Measurements from ENCODE around the gene ZNRF4.
"Not testable (repeated sequence)": the region's sequence is repeated elsewhere in the genome, so short reads cannot be mapped to it uniquely, and the experiment has no call there.

ZNRF4 gene

GRCh38 chr19:5455367-5456129 is at the start of gene ZNRF4:
Gene ZNRF4, plus strand, starts transcription at chr19:5455417. Its CDS starts 75 bp downstream, at chr19:5455492.
- FAIRE-seq: no peak

DNA sequence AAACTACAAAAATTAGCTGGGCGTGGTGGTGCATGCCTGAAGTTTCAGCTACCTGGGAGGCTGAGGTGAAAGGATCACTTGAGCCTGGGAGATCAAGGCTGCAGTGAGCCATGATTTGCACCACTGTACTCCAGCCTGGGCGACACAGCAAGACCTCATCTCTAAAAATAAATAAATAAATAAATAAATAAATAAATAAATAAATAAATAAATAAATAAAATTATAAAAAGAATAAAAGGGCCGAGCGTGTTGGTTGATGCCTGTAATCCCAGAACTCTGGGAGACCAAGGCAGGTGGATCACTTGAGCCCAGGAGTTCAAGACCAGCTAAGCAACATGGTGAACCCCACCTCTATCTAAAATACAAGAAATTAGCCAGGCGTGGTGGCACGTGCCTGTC is 49.0 kb upstream of the ZNRF4 start:
- not testable (repeated sequence) for FAIRE-seq

GRCh38 chr19:5406816-5407215 is 48.4 kb upstream of the ZNRF4 start:
- FAIRE-seq: no peak

- no peak for FAIRE-seq
Observed at GRCh38 chr19:5407356-5407755, 47.9 kb upstream of the ZNRF4 start.

DNA sequence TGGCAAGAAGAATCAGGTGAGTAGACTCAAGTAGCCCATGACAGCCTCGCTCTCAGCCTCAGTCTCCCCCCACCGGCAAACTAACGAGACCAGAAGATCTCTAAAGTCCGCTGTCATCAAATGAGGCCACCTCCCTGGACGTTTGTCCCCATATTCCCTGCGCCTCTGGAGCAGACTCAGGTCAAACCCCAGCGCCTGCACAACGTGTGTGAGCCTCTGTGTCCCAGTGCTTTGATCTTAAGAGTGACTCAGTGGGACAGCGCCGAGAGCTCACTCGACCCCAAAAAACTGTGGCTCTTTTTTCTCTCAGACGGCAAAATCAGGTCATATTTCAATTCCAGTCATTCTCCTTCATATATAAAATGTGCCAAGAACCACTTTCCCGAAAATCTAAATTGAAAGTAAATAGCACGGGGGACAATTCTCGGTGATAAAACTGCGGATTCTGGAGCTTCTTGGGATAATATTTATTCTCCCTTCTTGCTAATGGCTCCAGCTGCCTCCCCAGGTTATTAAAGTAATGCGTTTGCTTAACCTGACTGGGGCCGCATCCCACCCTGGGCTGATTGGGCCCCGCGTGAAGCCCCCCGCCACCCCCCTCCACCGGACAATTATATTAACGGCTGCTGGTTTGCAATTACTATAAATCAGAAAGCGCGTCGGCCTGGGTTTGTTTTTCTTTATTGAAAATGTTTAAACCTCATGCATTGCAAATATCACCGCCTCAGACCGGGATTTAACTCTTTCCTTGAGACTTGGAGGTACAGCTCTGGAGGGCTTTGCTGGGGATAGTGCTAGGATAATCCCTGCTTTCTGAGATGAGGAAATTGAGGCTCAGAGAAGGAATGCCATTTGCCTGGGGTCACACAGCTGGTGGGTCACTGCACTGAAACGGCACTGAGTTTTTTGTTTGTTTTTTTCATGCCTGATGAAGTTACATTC is 37.5 kb upstream of the ZNRF4 start:
- no peak for FAIRE-seq

- FAIRE-seq: no peak
Observed at GRCh38 chr19:5418677-5419076, 36.5 kb upstream of the ZNRF4 start.

GRCh38 chr19:5420953-5421352 is 34.3 kb upstream of the ZNRF4 start:
- FAIRE-seq: no peak

GRCh38 chr19:5423567-5424125 is 31.6 kb upstream of the ZNRF4 start:
- FAIRE-seq: no peak

GRCh38 chr19:5424192-5424973 is 30.8 kb upstream of the ZNRF4 start:
- no peak for FAIRE-seq

DNA sequence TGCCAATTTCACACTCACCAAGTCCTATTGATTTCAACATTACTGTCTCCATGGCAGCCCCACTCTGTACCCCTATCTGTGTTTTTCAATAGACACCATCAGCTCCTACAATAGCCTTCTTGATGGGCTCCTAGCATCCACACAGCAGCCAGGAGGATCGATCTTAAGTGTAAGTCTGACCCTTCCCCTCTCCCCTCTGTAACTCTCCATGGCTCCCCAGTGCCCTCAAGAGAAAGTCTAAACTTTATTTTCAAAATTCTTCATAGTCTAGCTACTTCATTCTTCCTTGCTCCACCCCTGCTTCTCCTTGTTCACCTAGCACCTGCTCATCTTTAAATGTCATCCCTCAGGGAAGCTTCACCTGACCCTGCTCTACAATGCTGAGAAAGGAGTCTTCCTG is 30.0 kb upstream of the ZNRF4 start:
- FAIRE-seq: no peak

GRCh38 chr19:5430237-5430636 is 25.0 kb upstream of the ZNRF4 start:
- FAIRE-seq: no peak

GRCh38 chr19:5432687-5433086 is 22.5 kb upstream of the ZNRF4 start:
- FAIRE-seq: no peak

DNA sequence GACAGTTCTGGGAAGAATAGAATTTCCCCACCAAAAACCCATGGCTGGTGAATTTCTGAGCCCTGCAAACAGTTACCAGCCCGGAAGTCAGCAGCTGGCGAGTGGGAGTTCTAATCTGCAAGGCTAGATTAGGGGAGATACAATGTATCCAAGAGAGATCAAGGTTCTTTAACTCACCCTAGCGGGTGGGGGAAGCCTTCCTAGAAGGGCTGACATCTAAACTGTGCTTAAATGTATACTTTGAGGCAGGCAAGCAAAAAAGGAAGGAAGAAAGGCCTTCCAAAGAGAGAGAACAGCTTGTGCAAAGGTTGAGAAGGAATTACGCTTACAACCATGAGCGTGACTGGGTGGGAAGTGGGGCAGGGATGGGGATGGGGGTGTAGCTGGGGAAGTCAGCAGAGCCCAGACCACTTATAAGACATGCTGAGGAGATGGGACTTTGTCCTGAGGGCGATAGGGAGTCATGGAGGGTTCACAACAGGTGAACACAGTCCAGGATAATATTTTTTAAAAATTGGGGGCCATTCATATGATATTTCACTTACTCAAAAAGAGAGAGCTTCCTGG is 20.8 kb upstream of the ZNRF4 start:
- no peak for FAIRE-seq

DNA sequence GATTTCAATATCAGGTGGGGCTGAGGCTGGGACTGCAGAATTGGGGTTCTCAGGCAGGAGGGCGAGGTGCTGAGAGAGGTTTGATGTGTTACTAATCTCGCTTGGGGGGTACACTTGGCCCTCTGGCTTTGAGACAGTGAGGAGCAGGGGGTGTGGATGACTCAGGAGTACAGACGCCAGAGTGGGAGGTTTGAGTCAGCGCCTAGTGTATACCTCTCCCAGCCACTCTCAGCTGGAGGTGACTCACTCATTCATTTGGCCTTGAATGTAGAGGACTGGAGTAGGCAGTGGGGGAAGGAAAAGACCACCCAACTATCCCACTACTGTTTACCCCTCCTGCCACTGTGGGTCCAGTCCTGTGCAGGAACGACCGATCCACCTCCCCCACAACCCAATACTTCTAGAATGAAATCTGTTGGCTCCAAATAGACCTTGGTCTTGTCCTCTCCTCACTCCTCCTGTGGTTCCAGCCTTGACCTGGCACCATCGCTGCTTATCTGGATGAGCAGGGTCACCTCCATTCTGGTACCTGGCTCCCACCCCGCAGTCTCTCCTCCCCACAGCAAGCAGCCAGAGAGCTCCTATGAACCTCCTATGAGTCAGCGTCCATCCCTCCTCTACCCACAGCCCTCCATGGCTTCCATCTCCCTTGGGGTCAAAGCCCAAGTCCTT is 20.1 kb upstream of the ZNRF4 start:
- no peak for FAIRE-seq

DNA sequence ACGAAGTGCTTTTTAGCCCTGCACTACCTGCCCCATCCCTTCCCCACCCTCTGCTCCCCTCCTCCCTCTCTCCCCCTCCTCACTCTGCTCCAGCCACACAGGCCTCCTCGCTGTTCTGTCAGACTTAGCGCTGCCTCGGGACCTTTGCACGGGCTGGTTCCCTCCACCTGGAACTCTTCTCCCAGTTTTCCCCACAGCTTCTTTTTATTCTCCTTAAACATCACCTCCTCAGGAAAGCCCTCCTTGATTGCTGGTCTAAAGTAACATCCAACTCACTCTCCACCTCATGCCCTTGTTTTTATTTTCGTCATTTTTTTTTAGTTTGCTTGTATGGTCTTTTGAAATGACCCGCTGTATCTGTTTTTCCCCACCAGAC is 19.6 kb upstream of the ZNRF4 start:
- FAIRE-seq: no peak

DNA sequence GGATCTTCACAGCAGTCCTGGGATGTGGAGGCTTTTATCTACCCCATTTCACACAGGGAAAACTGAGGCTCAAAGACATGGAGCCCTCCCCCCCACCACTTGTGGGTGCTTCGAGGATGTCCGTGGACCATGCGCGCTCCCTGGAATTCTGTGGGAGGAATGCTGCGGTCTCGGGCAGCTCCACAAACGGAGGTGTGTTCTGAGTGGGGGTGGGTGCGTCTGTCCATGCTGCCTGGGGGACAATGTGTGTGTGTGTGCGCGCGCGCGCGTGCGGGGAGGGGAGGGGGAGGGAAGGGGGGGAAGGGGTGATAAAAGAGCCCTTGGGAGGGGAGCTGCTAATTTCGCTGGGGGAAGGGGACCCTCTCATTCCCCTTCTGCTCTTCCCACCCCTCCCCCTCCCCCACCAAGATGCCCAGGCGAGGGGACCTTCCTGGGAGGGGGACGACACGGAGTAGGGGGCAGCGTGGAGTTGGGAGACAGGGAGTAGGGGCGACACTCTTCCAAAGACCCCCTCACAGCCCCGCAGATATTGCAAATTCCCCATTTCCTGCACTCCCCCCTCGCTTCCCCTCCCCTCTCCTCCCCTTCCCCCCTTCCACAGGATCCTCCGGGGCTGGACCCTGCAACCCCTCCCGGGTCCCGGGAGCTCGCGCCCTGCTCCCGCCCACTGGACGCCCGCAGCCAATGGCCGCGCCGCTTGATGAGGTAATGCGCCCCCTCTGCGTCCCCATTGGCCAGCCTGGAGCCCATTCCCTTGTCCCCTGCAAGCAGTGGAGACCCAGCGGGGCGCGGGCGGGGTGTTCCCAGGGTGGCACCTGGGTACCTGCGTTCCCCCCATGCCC is 18.9 kb upstream of the ZNRF4 start:
- no peak for FAIRE-seq

- FAIRE-seq: no peak
Observed at GRCh38 chr19:5436948-5437306, 18.3 kb upstream of the ZNRF4 start.

GRCh38 chr19:5438756-5439155 is 16.5 kb upstream of the ZNRF4 start:
- FAIRE-seq: not testable (repeated sequence)

DNA sequence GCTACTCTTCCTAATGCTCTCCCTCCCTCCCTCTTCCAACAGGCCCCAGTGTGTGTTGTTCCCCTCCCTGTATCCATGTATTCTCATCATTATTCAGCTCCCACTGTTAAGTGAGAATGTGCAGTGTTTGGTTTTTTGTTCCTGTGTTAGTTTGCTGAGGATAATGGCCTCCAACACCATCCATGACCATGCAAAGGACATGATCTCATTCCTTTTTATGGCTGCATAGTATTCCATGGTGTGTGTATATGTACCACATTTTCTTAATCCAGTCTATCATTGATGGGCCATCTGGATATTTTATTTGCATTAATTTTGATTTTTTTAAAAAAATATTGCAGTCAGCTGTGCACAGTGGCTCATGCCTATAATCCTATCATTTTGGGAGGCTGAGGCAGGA is 15.8 kb upstream of the ZNRF4 start:
- no peak for FAIRE-seq

- no peak for FAIRE-seq
Observed at GRCh38 chr19:5440299-5440698, 14.9 kb upstream of the ZNRF4 start.

DNA sequence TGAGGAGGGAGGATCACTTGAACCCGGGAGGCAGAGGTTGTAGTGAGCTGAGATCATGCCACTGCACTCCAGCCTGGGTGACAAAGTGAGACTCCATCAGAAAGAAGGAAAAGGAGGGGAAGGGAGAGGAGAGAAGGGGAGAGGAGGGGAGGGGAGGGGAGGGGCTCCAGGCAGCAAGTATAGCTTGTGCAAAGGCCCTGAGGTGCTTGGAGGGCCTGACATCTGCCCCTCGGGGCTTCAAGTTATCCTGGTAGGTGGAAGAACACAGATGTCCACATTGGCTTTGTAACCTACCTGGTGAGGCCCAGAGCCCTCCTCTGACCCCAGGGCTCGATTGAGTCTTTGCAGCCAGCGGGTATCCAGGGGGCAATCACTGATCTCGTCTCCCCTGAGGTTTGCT is 11.5 kb upstream of the ZNRF4 start:
- FAIRE-seq: no peak

Data from islet of Langerhans (tissue), 1 donor.